ENCODE data around the gene CRNKL1. TPM values are rescaled to one million over a fixed set of nuclear protein-coding genes. Genes with fewer than 3 reads are reported as not detected.

Gene CRNKL1
- polyA plus RNA-seq, 2 donors: 13.0 to 21.2 TPM

- WGBS, 2 donors: 81 to 82% methylated on average over 9 of the region's 9 CpGs
- Histone ChIP-seq H3K36me3 (ENCODE audit: control insufficient read depth in 2 of 2, insufficient read depth in 2 of 2, low read length in 1 of 2) (no peaks in the 10 kb centered on the region), H3K9me3 (ENCODE audit: control insufficient read depth in 2 of 2, insufficient read depth in 1 of 2, low read depth in 1 of 2, low read length in 1 of 2) (peaks cover 0 to 3% of the 10 kb centered on the region in 2 donors), H3K27ac (ENCODE audit: low read depth in 2 of 2, low read length in 1 of 2) (no peak overlapping the region), H3K4me3 (ENCODE audit: low read depth in 1 of 2, low read length in 2 of 2) (no peak overlapping the region), H3K4me1 (ENCODE audit: control insufficient read depth in 2 of 2, insufficient read depth in 2 of 2, low read length in 1 of 2) (peaks cover 3 to 4% of the 10 kb centered on the region in 2 donors), H3K27me3 (ENCODE audit: control insufficient read depth in 1 of 2, insufficient read depth in 2 of 2, low read length in 2 of 2) (no peaks in the 10 kb centered on the region)
These were observed 32.8 kb upstream of the CRNKL1 start for GRCh38 chr20:20085071-20085470.

- Histone ChIP-seq H3K4me3 (ENCODE audit: low read depth in 1 of 2, low read length in 2 of 2) (no peak overlapping the region), H3K9me3 (ENCODE audit: control insufficient read depth in 2 of 2, insufficient read depth in 1 of 2, low read depth in 1 of 2, low read length in 1 of 2) (peaks cover 0 to 3% of the 10 kb centered on the region in 2 donors), H3K36me3 (ENCODE audit: control insufficient read depth in 2 of 2, insufficient read depth in 2 of 2, low read length in 1 of 2) (no peaks in the 10 kb centered on the region), H3K4me1 (ENCODE audit: control insufficient read depth in 2 of 2, insufficient read depth in 2 of 2, low read length in 1 of 2) (peaks cover 3 to 4% of the 10 kb centered on the region in 2 donors), H3K27ac (ENCODE audit: low read depth in 2 of 2, low read length in 1 of 2) (no peak overlapping the region), H3K27me3 (ENCODE audit: control insufficient read depth in 1 of 2, insufficient read depth in 2 of 2, low read length in 2 of 2) (no peaks in the 10 kb centered on the region)
- WGBS, 2 donors: 72 to 76% methylated on average over 8 of the region's 8 CpGs
These were observed 32.1 kb upstream of the CRNKL1 start for GRCh38 chr20:20084296-20084752.

- Histone ChIP-seq H3K36me3 (ENCODE audit: control insufficient read depth in 2 of 2, insufficient read depth in 2 of 2, low read length in 1 of 2) (no peaks in the 10 kb centered on the region), H3K27me3 (ENCODE audit: control insufficient read depth in 1 of 2, insufficient read depth in 2 of 2, low read length in 2 of 2) (no peaks in the 10 kb centered on the region), H3K4me3 (ENCODE audit: low read depth in 1 of 2, low read length in 2 of 2) (no peak overlapping the region), H3K27ac (ENCODE audit: low read depth in 2 of 2, low read length in 1 of 2) (no peak overlapping the region), H3K9me3 (ENCODE audit: control insufficient read depth in 2 of 2, insufficient read depth in 1 of 2, low read depth in 1 of 2, low read length in 1 of 2) (peaks cover 0 to 1% of the 10 kb centered on the region in 2 donors), H3K4me1 (ENCODE audit: control insufficient read depth in 2 of 2, insufficient read depth in 2 of 2, low read length in 1 of 2) (peaks cover 3 to 4% of the 10 kb centered on the region in 2 donors)
- WGBS, 2 donors: 3 to 6% methylated on average over 3 of the region's 3 CpGs
These were observed 31.5 kb upstream of the CRNKL1 start for GRCh38 chr20:20083807-20084206.

GRCh38 chr20:20079102-20079784, 27.0 kb upstream of the CRNKL1 start:
- WGBS, 2 donors: 42 to 45% methylated on average over 5 of the region's 5 CpGs
- no peaks in the 10 kb centered on the region for H3K27me3 ChIP-seq (ENCODE audit: control insufficient read depth in 1 of 2, insufficient read depth in 2 of 2, low read length in 2 of 2)
- H3K27ac ChIP-seq (ENCODE audit: low read depth in 2 of 2, low read length in 1 of 2): no peak overlapping the region
- H3K36me3 ChIP-seq (ENCODE audit: control insufficient read depth in 2 of 2, insufficient read depth in 2 of 2, low read length in 1 of 2): no peaks in the 10 kb centered on the region
- no peak overlapping the region for H3K4me3 ChIP-seq (ENCODE audit: low read depth in 1 of 2, low read length in 2 of 2)
- no peaks in the 10 kb centered on the region for H3K9me3 ChIP-seq (ENCODE audit: control insufficient read depth in 2 of 2, insufficient read depth in 1 of 2, low read depth in 1 of 2, low read length in 1 of 2)
- peaks cover 0 to 2% of the 10 kb centered on the region in 2 donors for H3K4me1 ChIP-seq (ENCODE audit: control insufficient read depth in 2 of 2, insufficient read depth in 2 of 2, low read length in 1 of 2)

- Histone ChIP-seq H3K27me3 (ENCODE audit: control insufficient read depth in 1 of 2, insufficient read depth in 2 of 2, low read length in 2 of 2) (no peaks in the 10 kb centered on the region), H3K4me1 (ENCODE audit: control insufficient read depth in 2 of 2, insufficient read depth in 2 of 2, low read length in 1 of 2) (no peaks in the 10 kb centered on the region), H3K4me3 (ENCODE audit: low read depth in 1 of 2, low read length in 2 of 2) (no peak overlapping the region), H3K27ac (ENCODE audit: low read depth in 2 of 2, low read length in 1 of 2) (no peak overlapping the region), H3K9me3 (ENCODE audit: control insufficient read depth in 2 of 2, insufficient read depth in 1 of 2, low read depth in 1 of 2, low read length in 1 of 2) (no peaks in the 10 kb centered on the region), H3K36me3 (ENCODE audit: control insufficient read depth in 2 of 2, insufficient read depth in 2 of 2, low read length in 1 of 2) (no peaks in the 10 kb centered on the region)
- WGBS, 2 donors: 72 to 81% methylated on average over 4 of the region's 4 CpGs
These were observed 25.8 kb upstream of the CRNKL1 start for GRCh38 chr20:20078041-20078440.

- no peaks in the 10 kb centered on the region for H3K4me1 ChIP-seq (ENCODE audit: control insufficient read depth in 2 of 2, insufficient read depth in 2 of 2, low read length in 1 of 2)
- H3K4me3 ChIP-seq (ENCODE audit: low read depth in 1 of 2, low read length in 2 of 2): no peak overlapping the region
- H3K9me3 ChIP-seq (ENCODE audit: control insufficient read depth in 2 of 2, insufficient read depth in 1 of 2, low read depth in 1 of 2, low read length in 1 of 2): no peaks in the 10 kb centered on the region
- H3K27ac ChIP-seq (ENCODE audit: low read depth in 2 of 2, low read length in 1 of 2): no peak overlapping the region
- WGBS, 2 donors: 76 to 84% methylated on average over 9 of the region's 9 CpGs
- no peaks in the 10 kb centered on the region for H3K27me3 ChIP-seq (ENCODE audit: control insufficient read depth in 1 of 2, insufficient read depth in 2 of 2, low read length in 2 of 2)
- no peaks in the 10 kb centered on the region for H3K36me3 ChIP-seq (ENCODE audit: control insufficient read depth in 2 of 2, insufficient read depth in 2 of 2, low read length in 1 of 2)
These were observed 24.2 kb upstream of the CRNKL1 start for GRCh38 chr20:20076297-20077065.

- WGBS, 2 donors: 73 to 81% methylated on average over 4 of the region's 4 CpGs
- Histone ChIP-seq H3K36me3 (ENCODE audit: control insufficient read depth in 2 of 2, insufficient read depth in 2 of 2, low read length in 1 of 2) (no peaks in the 10 kb centered on the region), H3K9me3 (ENCODE audit: control insufficient read depth in 2 of 2, insufficient read depth in 1 of 2, low read depth in 1 of 2, low read length in 1 of 2) (no peaks in the 10 kb centered on the region), H3K27ac (ENCODE audit: low read depth in 2 of 2, low read length in 1 of 2) (no peak overlapping the region), H3K4me3 (ENCODE audit: low read depth in 1 of 2, low read length in 2 of 2) (no peak overlapping the region), H3K4me1 (ENCODE audit: control insufficient read depth in 2 of 2, insufficient read depth in 2 of 2, low read length in 1 of 2) (no peaks in the 10 kb centered on the region), H3K27me3 (ENCODE audit: control insufficient read depth in 1 of 2, insufficient read depth in 2 of 2, low read length in 2 of 2) (no peaks in the 10 kb centered on the region)
These were observed 22.8 kb upstream of the CRNKL1 start for GRCh38 chr20:20075032-20075431.

GRCh38 chr20:20073801-20074371, 21.6 kb upstream of the CRNKL1 start:
- no peak overlapping the region for H3K27ac ChIP-seq (ENCODE audit: low read depth in 2 of 2, low read length in 1 of 2)
- no peaks in the 10 kb centered on the region for H3K36me3 ChIP-seq (ENCODE audit: control insufficient read depth in 2 of 2, insufficient read depth in 2 of 2, low read length in 1 of 2)
- 55 to 58% methylated on average over 15 of the region's 15 CpGs for WGBS, 2 donors
- H3K4me1 ChIP-seq (ENCODE audit: control insufficient read depth in 2 of 2, insufficient read depth in 2 of 2, low read length in 1 of 2): no peaks in the 10 kb centered on the region
- H3K9me3 ChIP-seq (ENCODE audit: control insufficient read depth in 2 of 2, insufficient read depth in 1 of 2, low read depth in 1 of 2, low read length in 1 of 2): no peaks in the 10 kb centered on the region
- H3K27me3 ChIP-seq (ENCODE audit: control insufficient read depth in 1 of 2, insufficient read depth in 2 of 2, low read length in 2 of 2): no peaks in the 10 kb centered on the region
- no peak overlapping the region for H3K4me3 ChIP-seq (ENCODE audit: low read depth in 1 of 2, low read length in 2 of 2)

GRCh38 chr20:20070871-20071726, 18.8 kb upstream of the CRNKL1 start:
- no peak overlapping the region for H3K27ac ChIP-seq (ENCODE audit: low read depth in 2 of 2, low read length in 1 of 2)
- no peak overlapping the region for H3K4me3 ChIP-seq (ENCODE audit: low read depth in 1 of 2, low read length in 2 of 2)
- H3K36me3 ChIP-seq (ENCODE audit: control insufficient read depth in 2 of 2, insufficient read depth in 2 of 2, low read length in 1 of 2): no peaks in the 10 kb centered on the region
- H3K27me3 ChIP-seq (ENCODE audit: control insufficient read depth in 1 of 2, insufficient read depth in 2 of 2, low read length in 2 of 2): no peaks in the 10 kb centered on the region
- 62 to 64% methylated on average over 10 of the region's 10 CpGs for WGBS, 2 donors
- H3K9me3 ChIP-seq (ENCODE audit: control insufficient read depth in 2 of 2, insufficient read depth in 1 of 2, low read depth in 1 of 2, low read length in 1 of 2): no peaks in the 10 kb centered on the region
- H3K4me1 ChIP-seq (ENCODE audit: control insufficient read depth in 2 of 2, insufficient read depth in 2 of 2, low read length in 1 of 2): no peaks in the 10 kb centered on the region

Measured in esophagus (tissue), 2 donors.